ENCODE data around the gene FOXP1. TPM values are rescaled to one million over a fixed set of nuclear protein-coding genes. Genes with fewer than 3 reads are reported as not detected.

FOXP1 gene
- total RNA-seq, 1 donor from 2014 or later, result 113 TPM

DNA sequence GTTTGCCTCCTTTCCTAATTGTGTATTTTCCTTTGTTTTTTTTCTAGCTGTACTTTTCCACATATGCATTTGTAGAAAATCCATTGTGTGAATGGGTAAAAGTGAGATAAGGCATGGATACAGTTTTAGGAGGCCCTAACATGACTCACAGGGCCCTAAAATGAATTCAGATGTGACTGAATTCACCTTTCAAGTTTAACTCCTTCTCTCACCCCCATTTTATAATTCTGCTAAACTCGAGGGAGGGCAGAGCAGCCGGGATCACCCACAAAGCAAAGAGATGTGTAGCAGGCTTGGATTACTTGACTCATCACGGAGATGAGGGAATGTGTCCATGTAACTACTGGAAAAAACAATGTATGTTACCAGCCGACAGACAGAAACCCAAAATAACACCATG lies 59.9 kb downstream of the FOXP1 start:
- H3K36me3 Mint-ChIP-seq, result peaks cover 26% of the 10 kb centered on the region
- H3K4me1 Mint-ChIP-seq (ENCODE audit: unreplicated experiment), result peaks cover 51% of the 10 kb centered on the region
- H3K4me3 Mint-ChIP-seq, result no peak overlapping the region
- H3K9me3 Mint-ChIP-seq, result no peaks in the 10 kb centered on the region
- no peaks in the 10 kb centered on the region for H3K27me3 Mint-ChIP-seq
- DNase-seq (ENCODE audit: extremely low spot score, unreplicated experiment), result no peak
- H3K27ac Mint-ChIP-seq, result no peak overlapping the region
- TF ChIP-seq, protein P1, sequence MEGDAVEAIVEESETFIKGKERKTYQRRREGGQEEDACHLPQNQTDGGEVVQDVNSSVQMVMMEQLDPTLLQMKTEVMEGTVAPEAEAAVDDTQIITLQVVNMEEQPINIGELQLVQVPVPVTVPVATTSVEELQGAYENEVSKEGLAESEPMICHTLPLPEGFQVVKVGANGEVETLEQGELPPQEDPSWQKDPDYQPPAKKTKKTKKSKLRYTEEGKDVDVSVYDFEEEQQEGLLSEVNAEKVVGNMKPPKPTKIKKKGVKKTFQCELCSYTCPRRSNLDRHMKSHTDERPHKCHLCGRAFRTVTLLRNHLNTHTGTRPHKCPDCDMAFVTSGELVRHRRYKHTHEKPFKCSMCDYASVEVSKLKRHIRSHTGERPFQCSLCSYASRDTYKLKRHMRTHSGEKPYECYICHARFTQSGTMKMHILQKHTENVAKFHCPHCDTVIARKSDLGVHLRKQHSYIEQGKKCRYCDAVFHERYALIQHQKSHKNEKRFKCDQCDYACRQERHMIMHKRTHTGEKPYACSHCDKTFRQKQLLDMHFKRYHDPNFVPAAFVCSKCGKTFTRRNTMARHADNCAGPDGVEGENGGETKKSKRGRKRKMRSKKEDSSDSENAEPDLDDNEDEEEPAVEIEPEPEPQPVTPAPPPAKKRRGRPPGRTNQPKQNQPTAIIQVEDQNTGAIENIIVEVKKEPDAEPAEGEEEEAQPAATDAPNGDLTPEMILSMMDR (conservative IDR thresholded peaks at IDR 0.05), result no peak

DNA sequence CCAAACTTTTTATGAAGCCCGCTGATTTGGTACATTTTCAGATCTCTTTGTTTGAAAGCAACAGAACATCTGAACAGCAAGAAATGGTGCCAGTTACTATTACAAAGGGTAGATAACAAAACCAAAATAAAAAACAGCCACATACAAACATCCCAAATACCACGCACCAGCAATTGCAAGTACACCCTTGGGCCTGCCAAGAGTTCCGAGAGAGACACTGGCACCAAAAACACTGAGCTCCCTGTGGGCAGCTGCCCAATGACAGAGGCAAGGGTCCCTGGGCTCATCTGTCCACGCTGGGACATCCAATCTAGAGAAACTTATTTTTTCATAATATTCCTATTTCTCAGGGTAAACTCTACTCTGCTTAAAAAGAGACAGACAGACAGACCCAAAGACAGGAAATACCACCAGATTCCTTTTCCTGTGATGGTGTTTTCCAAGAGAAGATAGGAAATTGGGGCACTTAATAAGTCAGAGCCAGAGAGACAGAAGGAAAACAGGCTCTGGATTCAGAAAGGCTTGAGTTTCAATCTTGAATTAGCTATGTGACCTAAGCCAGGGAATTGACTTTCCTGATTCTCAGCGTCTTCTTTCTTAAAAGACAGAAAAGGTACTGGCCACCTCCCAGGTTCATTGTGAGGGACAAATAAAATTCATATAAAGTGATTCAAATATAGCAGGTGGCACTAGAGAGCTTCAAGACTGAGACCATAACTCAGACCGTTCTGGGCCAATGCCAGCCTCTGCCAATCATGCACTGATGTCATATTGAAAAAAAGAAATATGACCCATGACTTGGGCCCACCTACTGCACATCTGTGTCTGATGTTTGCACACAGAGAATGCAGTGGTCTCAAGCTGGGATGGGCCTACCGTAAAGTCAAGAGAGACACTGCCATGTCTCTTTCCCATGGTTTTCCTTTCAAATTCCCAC lies 61.3 kb downstream of the FOXP1 start:
- TF ChIP-seq, protein P1 (conservative IDR thresholded peaks at IDR 0.05), result no peak
- H3K27ac Mint-ChIP-seq, result no peak overlapping the region
- H3K36me3 Mint-ChIP-seq, result peaks cover 24% of the 10 kb centered on the region
- DNase-seq (ENCODE audit: extremely low spot score, unreplicated experiment), result no peak
- no peak overlapping the region for H3K4me3 Mint-ChIP-seq
- peaks cover 48% of the 10 kb centered on the region for H3K4me1 Mint-ChIP-seq (ENCODE audit: unreplicated experiment)
- H3K9me3 Mint-ChIP-seq, result no peaks in the 10 kb centered on the region
- H3K27me3 Mint-ChIP-seq, result no peaks in the 10 kb centered on the region

DNA sequence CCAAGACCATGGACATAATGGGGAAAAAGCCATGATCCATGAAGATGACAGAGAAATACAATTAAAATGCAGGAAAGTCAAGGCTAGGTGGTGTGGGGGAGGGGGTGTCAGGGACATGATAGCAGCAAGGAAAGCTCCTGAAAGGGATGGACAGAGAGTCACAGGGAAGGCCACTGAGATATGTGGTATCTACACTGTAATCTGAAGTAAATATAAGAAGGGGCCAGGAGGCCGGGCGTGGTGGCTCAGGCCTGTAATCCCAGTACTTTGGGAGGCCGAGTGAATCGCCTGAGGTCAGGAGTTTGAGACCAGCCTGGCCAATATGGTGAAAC lies 62.5 kb downstream of the FOXP1 start:
- TF ChIP-seq, protein P1 (conservative IDR thresholded peaks at IDR 0.05), result no peak
- peaks cover 20% of the 10 kb centered on the region for H3K36me3 Mint-ChIP-seq
- H3K4me1 Mint-ChIP-seq (ENCODE audit: unreplicated experiment), result peaks cover 51% of the 10 kb centered on the region
- DNase-seq (ENCODE audit: extremely low spot score, unreplicated experiment), result no peak
- H3K9me3 Mint-ChIP-seq, result no peaks in the 10 kb centered on the region
- peak overlapping the region; percentile 79 for H3K27ac Mint-ChIP-seq
- H3K27me3 Mint-ChIP-seq, result no peaks in the 10 kb centered on the region
- peak overlapping the region; percentile 62 for H3K4me3 Mint-ChIP-seq

DNA sequence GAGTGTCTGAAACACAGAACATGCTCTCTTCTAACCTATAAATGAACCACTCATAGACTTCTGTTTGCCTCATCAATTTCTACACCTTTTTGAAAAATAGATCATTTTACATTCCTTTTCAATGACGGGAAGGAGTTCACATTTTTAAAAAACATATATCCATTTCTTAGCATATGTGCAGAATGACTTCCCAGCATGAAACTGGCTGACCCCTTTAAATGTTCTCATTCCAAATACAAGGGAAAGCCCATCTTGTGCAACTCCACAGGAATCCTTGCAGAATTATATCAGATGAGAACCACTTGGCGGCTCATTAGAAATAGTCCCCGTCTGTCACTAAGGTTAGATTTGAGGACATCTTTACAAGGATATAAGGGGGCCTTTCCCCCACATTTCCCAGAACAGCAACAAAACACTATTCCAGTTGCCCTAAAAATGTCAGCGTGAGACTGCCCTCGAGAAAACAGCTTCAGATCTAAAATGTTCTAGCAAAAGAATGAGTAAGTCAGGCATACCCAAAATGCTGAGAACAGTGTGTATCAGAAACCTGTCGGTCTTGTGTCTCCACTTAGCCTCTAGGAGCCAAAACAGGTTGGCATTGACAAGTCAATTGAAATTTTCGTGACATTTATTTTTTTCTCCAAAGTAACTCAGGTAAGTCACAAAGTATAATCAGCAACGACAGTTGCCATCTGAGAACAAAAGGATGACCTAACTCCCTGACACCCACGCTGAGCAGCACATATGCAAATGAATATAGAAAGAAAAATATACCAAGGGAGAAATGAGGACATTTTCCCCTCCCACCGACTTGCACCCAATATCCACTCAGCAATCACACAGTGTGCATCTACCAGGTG lies 63.1 kb downstream of the FOXP1 start:
- no peaks in the 10 kb centered on the region for H3K9me3 Mint-ChIP-seq
- no peaks in the 10 kb centered on the region for H3K27me3 Mint-ChIP-seq
- no peak for DNase-seq (ENCODE audit: extremely low spot score, unreplicated experiment)
- H3K4me1 Mint-ChIP-seq (ENCODE audit: unreplicated experiment), result peaks cover 57% of the 10 kb centered on the region
- H3K27ac Mint-ChIP-seq, result peak overlapping the region; percentile 79
- TF ChIP-seq, protein P1 (conservative IDR thresholded peaks at IDR 0.05), result no peak
- peaks cover 20% of the 10 kb centered on the region for H3K36me3 Mint-ChIP-seq
- peak overlapping the region; percentile 62 for H3K4me3 Mint-ChIP-seq

DNA sequence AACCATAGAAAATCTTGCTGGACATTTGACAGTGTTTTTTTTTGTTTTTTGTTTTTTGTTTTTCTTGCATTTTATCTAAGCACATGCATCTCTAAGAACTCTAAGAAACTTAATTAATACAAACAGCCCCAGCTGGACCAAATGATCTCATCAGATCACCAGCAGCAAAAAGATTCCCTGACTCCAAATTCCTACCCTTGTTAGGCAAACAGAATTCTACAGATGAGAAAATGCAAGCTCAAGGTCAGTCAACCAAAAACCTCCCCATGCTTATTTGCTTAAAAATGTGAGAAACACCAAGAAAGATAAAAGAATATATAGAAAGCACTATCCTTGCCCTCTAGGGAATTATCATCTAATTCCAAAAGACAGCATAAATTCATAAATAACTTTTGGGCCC lies 65.4 kb downstream of the FOXP1 start:
- no peak for DNase-seq (ENCODE audit: extremely low spot score, unreplicated experiment)
- no peak overlapping the region for H3K27ac Mint-ChIP-seq
- no peak overlapping the region for H3K4me3 Mint-ChIP-seq
- H3K36me3 Mint-ChIP-seq, result peaks cover 20% of the 10 kb centered on the region
- TF ChIP-seq, protein P1 (conservative IDR thresholded peaks at IDR 0.05), result no peak
- peaks cover 50% of the 10 kb centered on the region for H3K4me1 Mint-ChIP-seq (ENCODE audit: unreplicated experiment)
- no peaks in the 10 kb centered on the region for H3K27me3 Mint-ChIP-seq
- no peaks in the 10 kb centered on the region for H3K9me3 Mint-ChIP-seq

All from type B pancreatic cell (in vitro differentiated cells).